Amniotic epithelial cell (primary cell): ENCODE results near the gene RAD9A.
"Not testable (repeated sequence)": the region's sequence is repeated elsewhere in the genome, so short reads cannot be mapped to it uniquely, and the experiment has no call there.

Experiments used
- DNase-seq: peaks from one replicate; pipeline ENCODE4 v3.0.0-alpha.2; 2010; ENCODE audit warnings: low read depth

The RAD9A gene

GRCh38 chr11:67410984-67411784 is 19.4 kb downstream of the RAD9A start:
- DNase-seq, result no peak

GRCh38 chr11:67411785-67412152 is 20.0 kb downstream of the RAD9A start:
- DNase-seq, result no peak

- DNase-seq, result no peak
Measured at GRCh38 chr11:67412495-67413179, 20.9 kb downstream of the RAD9A start.

GRCh38 chr11:67413266-67413849 is 21.6 kb downstream of the RAD9A start:
- DNase-seq, result no peak

GRCh38 chr11:67415501-67416304 is 23.9 kb downstream of the RAD9A start, which contains the start of gene CARNS1:
CARNS1 (plus strand) TSS chr11:67415678; CDS start chr11:67416200, 522 bp downstream.
- no peak for DNase-seq

GRCh38 chr11:67416416-67417335 is 24.9 kb downstream of the RAD9A start:
- DNase-seq, result peak; percentile 36

- DNase-seq, result no peak
Measured at GRCh38 chr11:67417425-67417824, 25.6 kb downstream of the RAD9A start.

GRCh38 chr11:67418476-67419281 is 26.9 kb downstream of the RAD9A start:
- no peak for DNase-seq

- DNase-seq, result no peak
Measured at GRCh38 chr11:67419325-67420049, 27.7 kb downstream of the RAD9A start.

GRCh38 chr11:67420147-67420645 is 28.4 kb downstream of the RAD9A start:
- no peak for DNase-seq

GRCh38 chr11:67420646-67421429 is 29.1 kb downstream of the RAD9A start:
- peak; percentile 77 for DNase-seq

- DNase-seq, result no peak
Measured at GRCh38 chr11:67421430-67422031, 29.7 kb downstream of the RAD9A start.

GRCh38 chr11:67422891-67423290 is 31.1 kb downstream of the RAD9A start:
- no peak for DNase-seq

- DNase-seq, result no peak
Measured at GRCh38 chr11:67423466-67423865, 31.7 kb downstream of the RAD9A start.

GRCh38 chr11:67423891-67424613 is 32.3 kb downstream of the RAD9A start:
- no peak for DNase-seq

- not testable (repeated sequence) for DNase-seq
Measured at GRCh38 chr11:67427364-67427859, 35.6 kb downstream of the RAD9A start.
